GM21360 (cell line): ENCODE data around the gene G6PD.
"Not testable (repeated sequence)": the region's sequence is repeated elsewhere in the genome, so short reads cannot be mapped to it uniquely, and the experiment has no call there.

Experiments
- ATAC-seq: cut with Tn5 transposase; IDR thresholded peaks from one replicate; pipeline ENCODE4 v1.9.1; 2021; ENCODE audit warnings: mild to moderate bottlenecking, moderate library complexity; ENCODE audit not compliant: unreplicated experiment

The G6PD gene

GRCh38 chrX:154515966-154516655 lies 30.5 kb downstream of the G6PD start, which contains the start of gene FAM3A:
FAM3A (minus strand) TSS chrX:154516232; CDS start chrX:154515772, 460 bp downstream.
- ATAC-seq = peak; percentile 90

GRCh38 chrX:154515090-154515965 lies 31.3 kb downstream of the G6PD start:
- no peak for ATAC-seq

- ATAC-seq = no peak
These were observed 32.9 kb downstream of the G6PD start for GRCh38 chrX:154513716-154514115.

- ATAC-seq = no peak
These were observed 33.6 kb downstream of the G6PD start for GRCh38 chrX:154512879-154513553.

- ATAC-seq = no peak
These were observed 34.9 kb downstream of the G6PD start for GRCh38 chrX:154511761-154512160.

- no peak for ATAC-seq
These were observed 37.2 kb downstream of the G6PD start for GRCh38 chrX:154509455-154509854.

- no peak for ATAC-seq
These were observed 38.3 kb downstream of the G6PD start for GRCh38 chrX:154508384-154508745.

- ATAC-seq = no peak
These were observed 38.8 kb downstream of the G6PD start for GRCh38 chrX:154507673-154508383.

- ATAC-seq = no peak
These were observed 39.9 kb downstream of the G6PD start for GRCh38 chrX:154506483-154507332.

- ATAC-seq = no peak
These were observed 40.9 kb downstream of the G6PD start for GRCh38 chrX:154505734-154506133.

GRCh38 chrX:154502989-154503388 lies 43.7 kb downstream of the G6PD start:
- no peak for ATAC-seq

- ATAC-seq = no peak
These were observed 44.5 kb downstream of the G6PD start for GRCh38 chrX:154502098-154502497.

GRCh38 chrX:154501423-154501822 lies 45.2 kb downstream of the G6PD start:
- not testable (repeated sequence) for ATAC-seq

- ATAC-seq = not testable (repeated sequence)
These were observed 50.0 kb downstream of the G6PD start for GRCh38 chrX:154496591-154497137.

- no peak for ATAC-seq
These were observed 51.1 kb downstream of the G6PD start for GRCh38 chrX:154495472-154495922.

- ATAC-seq = no peak
These were observed 51.9 kb downstream of the G6PD start for GRCh38 chrX:154494715-154495114.

GRCh38 chrX:154490414-154491083 lies 56.1 kb downstream of the G6PD start, which contains the start of gene SLC10A3:
SLC10A3 (minus strand) TSS chrX:154490629; CDS start chrX:154488940, 1,689 bp downstream.
- ATAC-seq = peak; percentile 79

GRCh38 chrX:154490021-154490413 lies 56.6 kb downstream of the G6PD start:
- peak; percentile 10 for ATAC-seq

- ATAC-seq = no peak
These were observed 57.5 kb downstream of the G6PD start for GRCh38 chrX:154489182-154489581.
